H1 (cell line): Measurements from ENCODE around the gene INPP4B. TPM values are rescaled to one million over a fixed set of nuclear protein-coding genes. Genes with fewer than 3 reads are reported as not detected.

ENCODE experiments used
- CTCF ChIA-PET: fragments of 300-600 bp; sonication (Branson Sonifier 250); formaldehyde crosslinking; loops from one replicate; lab custom pipeline; 2021; ENCODE audit not compliant: partially characterized antibody; lab: Charles Lee
- POLR2A ChIA-PET: fragments of 300-600 bp; sonication (Branson Sonifier 250); formaldehyde crosslinking; loops from one replicate; lab custom pipeline; 2021; ENCODE audit warnings: inconsistent platforms; ENCODE audit not compliant: partially characterized antibody; lab: Charles Lee
- DNase-seq, 2 experiments: peaks; one replicate each; pipeline versions ENCODE4 v3.0.0 to v3.0.0-alpha.2; 2010 to 2022; ENCODE audit warnings: low spot score in 2 of 2, low read depth in 1 of 2, mixed read lengths in 1 of 2
- FAIRE-seq: peaks from 2 replicates; lab custom pipeline; 2011; peaks lifted over from hg19 to GRCh38; lab: Jason Lieb, UNC
- H2AFZ ChIP-seq: 2 replicates; pipeline ENCODE4 v1.8.1; 2012; ENCODE audit warnings: low read length, inconsistent platforms
- H2AK5ac ChIP-seq: 2 replicates; pipeline ENCODE4 v1.6.1; 2013; ENCODE audit warnings: low read depth, low read length
- H2BK120ac ChIP-seq: replicated peaks from 2 replicates; pipeline ENCODE3; 2013; ENCODE audit warnings: low read depth, low read length, inconsistent platforms
- H2BK12ac ChIP-seq: 2 replicates; pipeline ENCODE4 v1.6.1; 2013; ENCODE audit warnings: low read depth, low read length
- H2BK15ac ChIP-seq: 2 replicates; pipeline ENCODE4 v1.6.1; 2013; ENCODE audit warnings: low read length
- H2BK20ac ChIP-seq: 2 replicates; pipeline ENCODE4 v1.6.1; 2013; ENCODE audit warnings: low read length
- H2BK5ac ChIP-seq: 2 replicates; pipeline ENCODE4 v1.6.1; 2013; ENCODE audit warnings: low read depth, low read length
- H3K14ac ChIP-seq: 2 replicates; pipeline ENCODE4 v1.6.1; 2013; ENCODE audit warnings: inconsistent platforms; ENCODE audit not compliant: insufficient read length
- H3K18ac ChIP-seq: 2 replicates; pipeline ENCODE4 v1.6.1; 2013; ENCODE audit warnings: low read length; ENCODE audit errors: extremely low read depth
- H3K23ac ChIP-seq: 2 replicates; pipeline ENCODE4 v1.6.1; 2013; ENCODE audit warnings: inconsistent platforms; ENCODE audit not compliant: insufficient read length
- H3K23me2 ChIP-seq: 2 replicates; pipeline ENCODE4 v1.6.1; 2013; ENCODE audit warnings: low read depth, low read length
- H3K27ac ChIP-seq: 2 replicates; pipeline ENCODE4 v1.6.1; 2011; ENCODE audit warnings: low read depth, low read length, inconsistent platforms
- H3K27me3 ChIP-seq, 4 experiments: replicated peaks in 1 of 4; 1 replicate in 1 of 4; 2 replicates in 3 of 4; pipeline versions ENCODE4 v1.6.1 to v1.8.1; 2011 to 2013; ENCODE audit warnings: low read length in 3 of 4, mild to moderate bottlenecking in 3 of 4, inconsistent platforms in 2 of 4, mixed read lengths in 2 of 4, moderate library complexity in 1 of 4; ENCODE audit not compliant: control insufficient read depth in 3 of 4, insufficient read depth in 3 of 4; ENCODE audit errors: extremely low read depth in 1 of 4
- H3K36me3 ChIP-seq, 4 experiments: 2 replicates each; pipeline versions ENCODE4 v1.6.1 to v1.8.1; 2011 to 2013; ENCODE audit warnings: mild to moderate bottlenecking in 4 of 4, low read length in 3 of 4, moderate library complexity in 2 of 4, control low read depth in 1 of 4, inconsistent platforms in 1 of 4; ENCODE audit not compliant: insufficient read depth in 4 of 4, control insufficient read depth in 2 of 4
- H3K4ac ChIP-seq: replicated peaks from 2 replicates; pipeline ENCODE3; 2013; ENCODE audit warnings: low read length, low read depth, mixed read lengths, inconsistent platforms; ENCODE audit not compliant: insufficient read length
- H3K4me1 ChIP-seq, 4 experiments: replicated peaks in 1 of 4; 1 replicate in 1 of 4; 2 replicates in 3 of 4; pipeline versions ENCODE4 v1.6.1 to v1.8.1; 2011 to 2013; ENCODE audit warnings: low read length in 3 of 4, inconsistent platforms in 2 of 4, mixed read lengths in 1 of 4; ENCODE audit not compliant: insufficient read depth in 4 of 4, control insufficient read depth in 3 of 4
- H3K4me2 ChIP-seq, 2 experiments: 2 replicates each; pipeline versions ENCODE4 v1.6.1 to v1.8.1; 2011 to 2013; ENCODE audit warnings: low read depth in 2 of 2, low read length in 2 of 2, control low read depth in 1 of 2, inconsistent platforms in 1 of 2, mild to moderate bottlenecking in 1 of 2; ENCODE audit not compliant: insufficient read depth in 1 of 2
- H3K4me3 ChIP-seq, 4 experiments: fragments of 200-600, 300-600 bp in 1 of 4; sonication (generic), shearing (Covaris generic), sonication (Bioruptor Twin) in 1 of 4; 2 replicates each; pipeline versions ENCODE4 v1.5.1 to v1.8.1; 2011 to 2016; ENCODE audit warnings: low read length in 4 of 4, low read depth in 3 of 4, control low read depth in 2 of 4, inconsistent platforms in 2 of 4, mild to moderate bottlenecking in 2 of 4, mixed read lengths in 1 of 4, moderate library complexity in 1 of 4; ENCODE audit not compliant: insufficient read depth in 2 of 4; ENCODE audit errors: extremely low read depth in 1 of 4
- H3K56ac ChIP-seq: replicated peaks from 2 replicates; pipeline ENCODE3; 2013; ENCODE audit warnings: low read depth, mild to moderate bottlenecking, mixed read lengths, low read length, inconsistent platforms; ENCODE audit not compliant: insufficient read length
- H3K79me1 ChIP-seq: 2 replicates; pipeline ENCODE4 v1.6.1; 2013; ENCODE audit warnings: low read depth, low read length, control low read depth
- H3K79me2 ChIP-seq, 2 experiments: 2 replicates each; pipeline versions ENCODE4 v1.6.1 to v1.8.1; 2012 to 2013; ENCODE audit warnings: low read length in 2 of 2, mild to moderate bottlenecking in 2 of 2, inconsistent platforms in 1 of 2; ENCODE audit not compliant: insufficient read depth in 2 of 2, control insufficient read depth in 1 of 2
- H3K9ac ChIP-seq, 4 experiments: replicated peaks in 1 of 4; 1 replicate in 1 of 4; 2 replicates in 3 of 4; pipeline versions ENCODE4 v1.6.1 to v1.8.1; 2011 to 2013; ENCODE audit warnings: low read depth in 3 of 4, low read length in 3 of 4, control low read depth in 2 of 4, mild to moderate bottlenecking in 2 of 4, moderate library complexity in 2 of 4, inconsistent platforms in 1 of 4; ENCODE audit errors: extremely low read depth in 1 of 4
- H3K9me3 ChIP-seq, 2 experiments: 2 replicates each; pipeline versions ENCODE4 v1.6.1 to v1.8.1; 2012 to 2013; ENCODE audit warnings: mild to moderate bottlenecking in 2 of 2, moderate library complexity in 2 of 2, control low read depth in 1 of 2, inconsistent platforms in 1 of 2, low read depth in 1 of 2, low read length in 1 of 2, mixed read lengths in 1 of 2; ENCODE audit not compliant: insufficient read depth in 2 of 2
- H4K20me1 ChIP-seq, 2 experiments: replicated peaks in 1 of 2; 2 replicates each; pipeline versions ENCODE3 to v1.8.1; 2011 to 2013; ENCODE audit warnings: inconsistent platforms in 2 of 2, low read length in 2 of 2, mild to moderate bottlenecking in 1 of 2; ENCODE audit not compliant: insufficient read depth in 2 of 2, control insufficient read depth in 1 of 2
- H4K5ac ChIP-seq: 2 replicates; pipeline ENCODE4 v1.6.1; 2013; ENCODE audit warnings: low read length, low read depth, mixed read lengths, inconsistent platforms; ENCODE audit not compliant: insufficient read length
- H4K8ac ChIP-seq: 2 replicates; pipeline ENCODE4 v1.8.0; 2013; ENCODE audit warnings: mild to moderate bottlenecking, moderate library complexity, low read length, inconsistent platforms; ENCODE audit not compliant: insufficient read depth; ENCODE audit errors: extremely low read depth
- H4K91ac ChIP-seq: replicated peaks from 2 replicates; pipeline ENCODE3; 2013; ENCODE audit warnings: low read length, mixed read lengths, inconsistent platforms; ENCODE audit not compliant: insufficient read length
- EZH2 ChIP-seq: fragments of 200-600 bp; sonication (generic); IDR thresholded peaks from 2 replicates; pipeline ENCODE4 v1.7.1; 2012; ENCODE audit warnings: low read depth, mild to moderate bottlenecking, moderate library complexity, low read length, inconsistent platforms; ENCODE audit not compliant: severe bottlenecking
- FOSL1 ChIP-seq: IDR thresholded peaks from 2 replicates; pipeline ENCODE4 v1.6.1; 2011; ENCODE audit warnings: mild to moderate bottlenecking, low read depth, low read length, moderate library complexity; ENCODE audit not compliant: insufficient read depth
- GABPA ChIP-seq: IDR thresholded peaks from 2 replicates; pipeline ENCODE4 v1.6.1; 2011; ENCODE audit warnings: mild to moderate bottlenecking, low read length, moderate library complexity, borderline replicate concordance; ENCODE audit not compliant: insufficient read depth
- HDAC2 ChIP-seq, 2 experiments: fragments of 300-600 bp in 1 of 2; sonication (generic) in 1 of 2; IDR thresholded peaks; 2 replicates each; pipeline ENCODE4 v1.6.1; 2011 to 2012; ENCODE audit warnings: low read depth in 2 of 2, low read length in 2 of 2, mild to moderate bottlenecking in 2 of 2, moderate library complexity in 2 of 2, borderline replicate concordance in 1 of 2, inconsistent platforms in 1 of 2
- KDM1A ChIP-seq: fragments of 200-600, 300-600 bp; sonication (generic); IDR thresholded peaks from 2 replicates; pipeline ENCODE4 v1.7.1; 2016; ENCODE audit warnings: mild to moderate bottlenecking, low read length, borderline replicate concordance
- NANOG ChIP-seq: IDR thresholded peaks from 2 replicates; pipeline ENCODE4 v1.6.1; 2011; ENCODE audit warnings: low read length, low read depth, mild to moderate bottlenecking, inconsistent platforms; ENCODE audit not compliant: insufficient read depth, poor library complexity, severe bottlenecking
- RFX5 ChIP-seq: IDR thresholded peaks from 2 replicates; pipeline ENCODE4 v1.6.1; 2011; ENCODE audit warnings: low read depth, low read length, improper control_type of control experiment, borderline replicate concordance
- TAF7 ChIP-seq: optimal IDR thresholded peaks from 2 replicates; pipeline ENCODE3; 2011; ENCODE audit warnings: low read depth, mild to moderate bottlenecking, inconsistent platforms, low read length, moderate library complexity, borderline replicate concordance
- ZNF274 ChIP-seq: IDR thresholded peaks from 2 replicates; pipeline ENCODE4 v1.7.0; 2012; ENCODE audit warnings: low read length, borderline replicate concordance; ENCODE audit errors: extremely low read depth
- polyA plus RNA-seq, 7 experiments: library from polyadenylated mRNA; depleted of rRNA in 3 of 7; stranded (reverse) in 5 of 7; unstranded in 2 of 7; fragments of >200 nt in 5 of 7; fragments of 200-250 nt in 2 of 7; gene quantifications; 1 replicate in 5 of 7; 2 replicates in 1 of 7; 4 replicates in 1 of 7; pipeline versions ENCODE4 v1.2.1 to v1.2.3, GENCODE V29; 2011 to 2013; ENCODE audit warnings: missing spikeins in 2 of 7, mixed read lengths in 2 of 7
- total RNA-seq: library from RNA; stranded (reverse); fragmentation: NEBNext Ultra II Directional; extraction: Animal tissue kit (Norgen Biotek cat#: 25700); gene quantifications from 2 replicates; pipeline ENCODE4 v1.2.1, GENCODE V29; 2021

INPP4B gene
- total and polyA plus RNA-seq, 2 of the 8 experiments (the other 6 are each of a cell fraction or from before 2014, with no cell fraction given), result 0.11 to 0.54 TPM

- H3K4me2 ChIP-seq, result no peak overlapping the region
- H3K27ac ChIP-seq, result no peak overlapping the region
- no peak overlapping the region for H3K23ac ChIP-seq
- no peak overlapping the region for H4K8ac ChIP-seq
- H2BK20ac ChIP-seq, result no peak overlapping the region
- H3K18ac ChIP-seq, result no peak overlapping the region
- H3K9me3 ChIP-seq, result no peaks in the 10 kb centered on the region
- H4K20me1 ChIP-seq, result no peaks in the 10 kb centered on the region
- H3K56ac ChIP-seq, result no peak overlapping the region
- H2BK5ac ChIP-seq, result no peak overlapping the region
- no peaks in the 10 kb centered on the region for H3K4me1 ChIP-seq
- H3K14ac ChIP-seq, result no peak overlapping the region
- H3K79me2 ChIP-seq, result no peaks in the 10 kb centered on the region
- no peaks in the 10 kb centered on the region for H3K36me3 ChIP-seq
- no peak overlapping the region for H3K4ac ChIP-seq
- H3K4me3 ChIP-seq, result no peak overlapping the region
- no peak overlapping the region for H4K91ac ChIP-seq
- H3K79me1 ChIP-seq, result no peaks in the 10 kb centered on the region
- no peak for DNase-seq
- H4K5ac ChIP-seq, result no peak overlapping the region
- TF ChIP-seq RFX5 (no peak), TAF7 (no peak), EZH2 (no peak), GABPA (no peak), KDM1A (no peak), HDAC2 (IDR thresholded peaks at IDR 0.05; ENCODE audit: borderline replicate concordance in 1 of 2, low read depth in 2 of 2, low read length in 2 of 2) (no peak), ZNF274 (no peak), FOSL1 (no peak), NANOG (no peak)
- H3K9ac ChIP-seq, result no peak overlapping the region
- no peak overlapping the region for H2BK120ac ChIP-seq
- no peak overlapping the region for H2BK15ac ChIP-seq
- H3K23me2 ChIP-seq, result no peaks in the 10 kb centered on the region
- ChIA-PET POLR2A (interaction anchor here (0.6 kb wide), 1 partner anchor 1532 kb away, joined by 3 read pairs; no protein-coding TSS in a partner anchor), CTCF (interaction anchor here (1.4 kb wide), 1 partner anchor 108 kb away, joined by 5 read pairs; no protein-coding TSS in a partner anchor)
- FAIRE-seq, result no peak
- H2BK12ac ChIP-seq, result no peak overlapping the region
- H2AK5ac ChIP-seq, result no peak overlapping the region
- H2AFZ ChIP-seq, result no peak overlapping the region
- no peaks in the 10 kb centered on the region for H3K27me3 ChIP-seq
These were observed 609.8 kb downstream of the INPP4B start for GRCh38 chr4:142236268-142236667.
